ENCODE data around the gene TPGS2.

- TF ChIP-seq EZH2phosphoT487 (IDR thresholded peaks at IDR 0.05; ENCODE audit: insufficient read depth, low read depth), result no peak
- TF ChIP-seq EZH2 (IDR thresholded peaks at IDR 0.05; ENCODE audit: insufficient read depth, poor library complexity, severe bottlenecking), result no peak
Measured at GRCh38 chr18:36769611-36770314, 59.0 kb downstream of the TPGS2 start.
